ENCODE results near the gene CHST10. TPM values are rescaled to one million over a fixed set of nuclear protein-coding genes. Genes with fewer than 3 reads are reported as not detected.
A peak's percentile ranks its signal among the peaks of the same experiment; 100 is the strongest.

CHST10 gene
- polyA plus RNA-seq, 3 donors from 2014 or later: 5.0 to 10.3 (median 7.1) TPM

DNA sequence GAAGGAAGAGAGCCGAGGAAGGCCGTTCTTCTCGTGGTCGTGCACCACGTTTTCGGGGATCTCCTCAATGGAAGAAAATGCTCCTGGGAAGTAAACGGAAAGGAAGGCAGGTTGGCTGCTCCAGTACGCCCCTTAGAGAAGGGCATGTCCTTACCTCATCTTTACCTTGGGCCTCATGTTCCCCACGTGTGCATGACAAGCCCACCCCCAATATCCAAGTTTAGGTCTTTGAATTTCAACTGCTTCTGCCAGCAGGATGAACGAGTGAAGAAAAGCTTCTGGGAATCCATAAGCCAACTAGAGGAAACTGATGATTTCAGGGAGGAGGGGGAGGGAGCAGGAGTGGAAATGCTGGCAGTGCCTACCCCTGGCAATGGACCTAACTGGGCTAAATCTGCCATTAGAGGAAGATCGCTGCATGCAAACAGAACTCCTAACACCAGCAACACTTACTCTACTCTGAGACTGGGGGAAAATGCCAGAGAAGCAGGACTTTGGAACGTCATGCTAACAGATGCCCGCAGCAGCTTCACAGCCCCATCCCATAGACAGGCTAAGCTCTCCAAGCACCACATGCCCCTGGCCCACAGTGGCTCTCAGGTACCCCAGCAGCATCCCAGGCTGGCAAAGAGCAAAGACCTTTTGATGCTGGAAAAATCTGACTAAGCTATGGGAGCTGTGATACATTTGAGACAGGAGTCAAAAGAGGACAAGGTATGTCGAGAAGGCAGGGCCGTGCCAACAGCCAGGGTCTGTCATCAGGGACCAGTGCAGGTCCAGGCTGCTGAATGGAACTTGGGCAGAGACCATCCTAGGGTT lies 21.7 kb downstream of the CHST10 start:
- Mint-ChIP-seq H3K4me1 (no peaks in the 10 kb centered on the region), H3K27ac (no peak overlapping the region), H3K9me3 (no peaks in the 10 kb centered on the region), H3K27me3 (ENCODE audit: low read depth in 3 of 3) (peaks cover 0 to 2% (median 2%) of the 10 kb centered on the region in 3 donors), H3K36me3 (peaks cover 17 to 29% (median 27%) of the 10 kb centered on the region in 3 donors), H3K4me3 (no peak overlapping the region)
- no peak for DNase-seq

DNA sequence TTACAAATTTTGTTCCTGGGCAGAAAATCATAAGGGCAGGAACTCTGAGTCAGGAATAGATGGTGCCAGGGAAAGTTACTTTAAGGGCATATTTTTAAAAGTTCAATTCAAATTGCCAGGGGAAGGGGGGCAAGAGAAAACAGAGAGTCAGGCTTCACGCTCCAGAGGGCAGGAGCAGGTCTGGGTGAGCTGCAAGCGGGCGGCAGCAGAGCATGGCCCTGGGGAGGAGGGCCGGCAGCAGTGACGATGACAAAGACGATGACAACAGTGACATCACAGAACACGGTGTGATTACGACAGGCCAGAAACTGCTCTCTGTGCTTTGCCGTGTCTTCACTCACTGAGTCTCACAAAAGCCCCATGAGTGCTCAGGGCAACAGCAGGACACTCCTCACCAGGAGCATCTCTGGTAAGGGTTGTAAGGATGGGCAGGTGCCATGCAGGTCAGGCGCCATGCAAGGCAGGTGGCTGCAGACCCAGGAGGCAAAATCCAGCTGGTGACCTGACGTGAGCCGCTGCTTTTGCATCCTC lies 23.3 kb downstream of the CHST10 start:
- no peaks in the 10 kb centered on the region for H3K4me1 Mint-ChIP-seq
- no peak overlapping the region for H3K27ac Mint-ChIP-seq
- no peaks in the 10 kb centered on the region for H3K9me3 Mint-ChIP-seq
- no peak for DNase-seq
- peaks cover 17 to 29% (median 27%) of the 10 kb centered on the region in 3 donors for H3K36me3 Mint-ChIP-seq
- H3K27me3 Mint-ChIP-seq (ENCODE audit: low read depth in 3 of 3): peaks cover 0 to 2% (median 2%) of the 10 kb centered on the region in 3 donors
- H3K4me3 Mint-ChIP-seq: no peak overlapping the region

GRCh38 chr2:100393362-100393761 lies 24.1 kb downstream of the CHST10 start:
- DNase-seq: no peak
- Mint-ChIP-seq H3K27me3 (ENCODE audit: low read depth in 3 of 3) (peaks cover 0 to 2% (median 2%) of the 10 kb centered on the region in 3 donors), H3K27ac (peak overlapping the region in 1 of 6 donors; percentile 9), H3K36me3 (peaks cover 17 to 29% (median 27%) of the 10 kb centered on the region in 3 donors), H3K9me3 (no peaks in the 10 kb centered on the region), H3K4me1 (no peaks in the 10 kb centered on the region), H3K4me3 (no peak overlapping the region)

GRCh38 chr2:100392715-100393114 lies 24.8 kb downstream of the CHST10 start:
- Mint-ChIP-seq H3K27me3 (ENCODE audit: low read depth in 3 of 3) (peaks cover 0 to 2% (median 0%) of the 10 kb centered on the region in 3 donors), H3K36me3 (peaks cover 17 to 29% (median 27%) of the 10 kb centered on the region in 3 donors), H3K4me1 (no peaks in the 10 kb centered on the region), H3K4me3 (no peak overlapping the region), H3K27ac (no peak overlapping the region), H3K9me3 (no peaks in the 10 kb centered on the region)
- no peak for DNase-seq

DNA sequence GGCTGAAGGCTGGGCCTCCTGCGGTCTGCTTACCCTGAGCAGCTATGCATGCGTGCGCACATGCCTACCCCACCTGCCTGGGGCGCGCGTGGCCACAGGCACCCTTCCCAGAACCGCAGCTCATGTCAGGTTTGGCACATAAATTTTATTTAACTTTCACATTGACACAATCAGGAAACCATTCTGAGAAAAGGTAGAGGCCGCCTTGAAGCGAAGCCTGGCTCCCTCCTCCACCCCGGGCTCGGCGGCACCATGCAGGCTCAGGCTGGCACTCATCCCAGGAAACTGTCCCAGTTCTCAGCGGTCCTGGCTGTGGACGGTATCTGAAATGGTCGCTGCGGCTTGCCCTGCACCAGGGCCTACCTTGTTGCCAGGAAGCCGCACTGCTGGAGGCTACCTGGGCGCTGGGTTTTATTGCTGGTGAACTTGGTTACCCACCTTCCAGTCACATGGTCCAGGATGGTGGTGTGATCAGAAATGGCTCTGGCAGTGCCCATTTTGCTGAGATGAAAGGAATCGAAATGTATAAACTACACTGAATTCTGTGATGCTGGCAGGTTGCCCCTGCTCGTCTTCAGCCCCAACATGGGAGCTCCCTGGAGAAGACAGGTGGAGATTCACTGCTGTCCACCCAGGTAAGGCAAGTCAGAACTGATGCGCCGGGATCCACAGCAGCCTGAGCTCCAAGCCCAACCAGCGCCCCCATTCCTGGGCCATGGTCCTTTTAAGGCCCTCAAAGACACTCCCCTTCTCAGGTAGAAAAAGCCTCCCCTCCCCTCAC lies 25.5 kb downstream of the CHST10 start:
- no peak overlapping the region for H3K27ac Mint-ChIP-seq
- no peaks in the 10 kb centered on the region for H3K9me3 Mint-ChIP-seq
- DNase-seq: no peak
- H3K27me3 Mint-ChIP-seq (ENCODE audit: low read depth in 3 of 3): peaks cover 0 to 2% (median 2%) of the 10 kb centered on the region in 3 donors
- no peak overlapping the region for H3K4me3 Mint-ChIP-seq
- H3K36me3 Mint-ChIP-seq: peaks cover 17 to 27% (median 22%) of the 10 kb centered on the region in 3 donors
- no peaks in the 10 kb centered on the region for H3K4me1 Mint-ChIP-seq

GRCh38 chr2:100390001-100390940 lies 27.2 kb downstream of the CHST10 start:
- Mint-ChIP-seq H3K36me3 (peaks cover 11 to 22% (median 16%) of the 10 kb centered on the region in 3 donors), H3K27ac (no peak overlapping the region), H3K27me3 (ENCODE audit: low read depth in 3 of 3) (peaks cover 0 to 2% (median 2%) of the 10 kb centered on the region in 3 donors), H3K9me3 (no peaks in the 10 kb centered on the region), H3K4me1 (no peaks in the 10 kb centered on the region), H3K4me3 (no peak overlapping the region)
- no peak for DNase-seq

DNA sequence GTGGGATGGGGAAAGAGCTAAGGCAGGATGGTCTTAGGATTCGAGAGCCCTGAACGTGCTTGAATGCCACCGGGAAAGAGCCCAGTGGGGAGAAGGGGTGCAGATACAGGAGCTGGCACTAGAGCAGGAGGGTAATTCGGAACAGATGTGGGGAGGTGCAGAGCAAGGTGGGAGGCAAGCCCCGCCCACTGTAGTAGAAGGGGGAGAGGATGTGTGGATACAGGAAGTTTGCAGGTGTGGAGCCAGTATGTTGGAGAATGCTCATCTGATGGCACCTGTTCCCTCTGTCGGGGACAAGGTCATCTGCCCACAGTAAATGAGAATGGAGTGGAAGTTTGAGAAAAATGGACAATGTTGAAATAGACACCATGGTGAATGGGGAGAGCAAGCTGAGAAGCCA lies 28.8 kb downstream of the CHST10 start:
- Mint-ChIP-seq H3K27me3 (ENCODE audit: low read depth in 3 of 3) (peaks cover 0 to 2% (median 0%) of the 10 kb centered on the region in 3 donors), H3K36me3 (peaks cover 5 to 14% (median 13%) of the 10 kb centered on the region in 3 donors), H3K27ac (no peak overlapping the region), H3K9me3 (no peaks in the 10 kb centered on the region), H3K4me3 (no peak overlapping the region), H3K4me1 (no peaks in the 10 kb centered on the region)
- no peak for DNase-seq

- no peak overlapping the region for H3K27ac Mint-ChIP-seq
- H3K4me1 Mint-ChIP-seq: no peaks in the 10 kb centered on the region
- H3K4me3 Mint-ChIP-seq: no peak overlapping the region
- H3K27me3 Mint-ChIP-seq (ENCODE audit: low read depth in 3 of 3): peaks cover 0 to 3% (median 3%) of the 10 kb centered on the region in 3 donors
- peaks cover 0 to 2% (median 0%) of the 10 kb centered on the region in 6 donors for H3K9me3 Mint-ChIP-seq
- no peak for DNase-seq
- no peaks in the 10 kb centered on the region for H3K36me3 Mint-ChIP-seq
Observed at GRCh38 chr2:100383954-100384353, 33.5 kb downstream of the CHST10 start.

GRCh38 chr2:100383306-100383705 lies 34.2 kb downstream of the CHST10 start:
- no peak overlapping the region for H3K4me3 Mint-ChIP-seq
- H3K4me1 Mint-ChIP-seq: no peaks in the 10 kb centered on the region
- H3K27me3 Mint-ChIP-seq (ENCODE audit: low read depth in 3 of 3): peaks cover 0 to 3% (median 3%) of the 10 kb centered on the region in 3 donors
- H3K9me3 Mint-ChIP-seq: peaks cover 0 to 2% (median 0%) of the 10 kb centered on the region in 6 donors
- no peak overlapping the region for H3K27ac Mint-ChIP-seq
- no peaks in the 10 kb centered on the region for H3K36me3 Mint-ChIP-seq
- no peak for DNase-seq

GRCh38 chr2:100381240-100381639 lies 36.2 kb downstream of the CHST10 start:
- Mint-ChIP-seq H3K27ac (no peak overlapping the region), H3K36me3 (no peaks in the 10 kb centered on the region), H3K9me3 (peaks cover 0 to 2% (median 0%) of the 10 kb centered on the region in 6 donors), H3K27me3 (ENCODE audit: low read depth in 3 of 3) (peaks cover 0 to 4% (median 3%) of the 10 kb centered on the region in 3 donors), H3K4me1 (no peaks in the 10 kb centered on the region), H3K4me3 (no peak overlapping the region)
- peak; percentile 32 to 58 (median 39) for DNase-seq

DNA sequence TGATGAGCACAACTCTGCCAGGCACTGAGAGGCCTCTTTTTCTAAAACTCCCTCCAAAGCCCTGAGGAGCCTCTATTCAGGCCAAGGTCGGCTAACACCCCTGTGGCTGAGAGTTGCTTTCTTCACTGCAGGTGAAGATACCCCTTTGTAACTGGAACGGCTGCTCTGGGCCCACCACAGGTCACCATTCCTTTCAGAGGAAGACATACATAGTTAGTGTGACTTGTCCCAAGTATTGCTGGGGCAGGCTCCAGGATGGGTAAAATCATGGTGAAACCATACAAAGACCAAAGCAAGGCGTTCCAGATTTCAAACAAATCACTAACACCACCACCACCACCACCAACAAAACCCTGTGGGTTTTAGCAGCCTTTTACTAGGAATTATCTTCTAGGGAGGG lies 36.8 kb downstream of the CHST10 start:
- no peak overlapping the region for H3K27ac Mint-ChIP-seq

DNA sequence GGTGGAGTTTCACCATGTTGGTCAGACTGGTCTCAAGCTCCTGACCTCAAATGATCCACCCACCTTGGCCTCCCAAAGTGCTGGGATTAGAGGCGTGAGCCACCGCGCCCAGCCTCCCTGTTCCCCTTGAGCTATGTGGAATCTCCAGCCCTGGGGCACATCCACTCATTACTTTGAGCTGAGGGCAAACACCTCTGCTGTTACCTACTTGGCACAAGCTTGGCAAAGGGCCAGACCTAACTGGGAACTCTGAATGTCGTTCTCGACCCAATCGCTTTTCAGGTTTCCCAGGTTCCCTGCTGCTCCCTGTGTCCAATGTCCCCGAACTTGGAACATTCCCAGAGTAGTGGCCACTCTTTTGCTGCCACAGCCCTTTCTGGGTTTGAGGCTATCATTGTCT lies 40.6 kb downstream of the CHST10 start:
- H3K27me3 Mint-ChIP-seq (ENCODE audit: low read depth in 3 of 3): peaks cover 0 to 4% (median 0%) of the 10 kb centered on the region in 3 donors
- no peak for DNase-seq
- H3K4me3 Mint-ChIP-seq: no peak overlapping the region
- peaks cover 0 to 2% (median 0%) of the 10 kb centered on the region in 3 donors for H3K36me3 Mint-ChIP-seq
- no peaks in the 10 kb centered on the region for H3K4me1 Mint-ChIP-seq
- H3K27ac Mint-ChIP-seq: no peak overlapping the region
- H3K9me3 Mint-ChIP-seq: peaks cover under 1 to 14% (median 6%) of the 10 kb centered on the region in 6 donors

More for the DNA sequence above, 36.8 kb downstream of the CHST10 start:
- H3K36me3 Mint-ChIP-seq: no peaks in the 10 kb centered on the region
- no peaks in the 10 kb centered on the region for H3K4me1 Mint-ChIP-seq
- peaks cover 0 to 4% (median 3%) of the 10 kb centered on the region in 3 donors for H3K27me3 Mint-ChIP-seq (ENCODE audit: low read depth in 3 of 3)
- peaks cover 0 to 2% (median 0%) of the 10 kb centered on the region in 6 donors for H3K9me3 Mint-ChIP-seq
- no peak overlapping the region for H3K4me3 Mint-ChIP-seq
- DNase-seq: no peak

GRCh38 chr2:100367163-100367562 lies 50.3 kb downstream of the CHST10 start:
- H3K4me1 Mint-ChIP-seq: no peaks in the 10 kb centered on the region
- no peak for DNase-seq
- H3K9me3 Mint-ChIP-seq: peaks cover 5 to 25% (median 15%) of the 10 kb centered on the region in 6 donors
- H3K27ac Mint-ChIP-seq: no peak overlapping the region
- H3K27me3 Mint-ChIP-seq (ENCODE audit: low read depth in 3 of 3): peaks cover 4 to 12% (median 9%) of the 10 kb centered on the region in 3 donors
- peaks cover 0 to 7% (median 0%) of the 10 kb centered on the region in 3 donors for H3K36me3 Mint-ChIP-seq
- no peak overlapping the region for H3K4me3 Mint-ChIP-seq
